Adipose tissue (tissue), 3 donors: Measurements from ENCODE around the gene RABEP1. TPM values are rescaled to one million over a fixed set of nuclear protein-coding genes. Genes with fewer than 3 reads are reported as not detected.
A peak's percentile ranks its signal among the peaks of the same experiment; 100 is the strongest.

Source experiments
- H3K27ac ChIP-seq: one replicate; pipeline ENCODE4 v1.5.1; 2013; ENCODE audit warnings: low read depth, low read length
- WGBS, 3 donors: extraction: QIAGEN DNeasy Blood & Tissue Kit; methylation state at CpG; one replicate each; pipeline ENCODE4 v1.1.7; 2013; 5-methylcytosine and 5-hydroxymethylcytosine counted together
- polyA plus RNA-seq, 3 donors: library from polyadenylated mRNA; stranded (reverse); fragments of 200-250 nt; gene quantifications; one replicate each; pipeline ENCODE4 v1.2.3, GENCODE V29; 2013
- donor health status: healthy with polysubstance abuse.
- donor health status: Bipolar disorder and iron deficiency.
- donor health status: healthy.

The RABEP1 gene
- polyA plus RNA-seq, 3 donors, result 7.9 to 31.4 (median 23.8) TPM

GRCh38 chr17:5262416-5262991, 19.6 kb upstream of the RABEP1 start:
- H3K27ac ChIP-seq, result no peak overlapping the region
- 31 to 77% (median 75%) methylated on average over 2 of the region's 2 CpGs for WGBS, 3 donors

- no peak overlapping the region for H3K27ac ChIP-seq
- WGBS, 3 donors, result 88 to 95% (median 91%) methylated on average over 6 of the region's 6 CpGs
These were observed 18.6 kb upstream of the RABEP1 start for GRCh38 chr17:5263441-5263840.

- no peak overlapping the region for H3K27ac ChIP-seq
- 70 to 80% (median 73%) methylated on average over 3 of the region's 3 CpGs for WGBS, 3 donors
These were observed 17.2 kb upstream of the RABEP1 start for GRCh38 chr17:5264893-5265292.

- WGBS, 3 donors, result 77 to 90% (median 87%) methylated on average over 4 of the region's 4 CpGs
- no peak overlapping the region for H3K27ac ChIP-seq
These were observed 12.7 kb upstream of the RABEP1 start for GRCh38 chr17:5269241-5269960.

GRCh38 chr17:5272322-5272721, 9.8 kb upstream of the RABEP1 start:
- 82 to 88% (median 84%) methylated on average over 6 of the region's 6 CpGs for WGBS, 3 donors
- no peak overlapping the region for H3K27ac ChIP-seq

- whole genome bisulfite sequencing, 3 donors, result 2 to 3% (median 2%) methylated on average over 13 to 34 of the region's 34 CpGs
- H3K27ac ChIP-seq, result peak overlapping the region; percentile 83
These were observed 646 bp downstream of the RABEP1 start for GRCh38 chr17:5282642-5283217.

GRCh38 chr17:5283571-5284315, 1.7 kb downstream of the RABEP1 start:
- WGBS, 3 donors, result 46 to 55% (median 52%) methylated on average over 5 of the region's 5 CpGs
- no peak overlapping the region for H3K27ac ChIP-seq

GRCh38 chr17:5284681-5285080, 2.6 kb downstream of the RABEP1 start:
- 73 to 82% (median 80%) methylated on average over 7 of the region's 7 CpGs for WGBS, 3 donors
- H3K27ac ChIP-seq, result no peak overlapping the region

- no peak overlapping the region for H3K27ac ChIP-seq
- 92 to 98% (median 95%) methylated on average over 3 of the region's 3 CpGs for WGBS, 3 donors
These were observed 4.8 kb downstream of the RABEP1 start for GRCh38 chr17:5286846-5287245.

GRCh38 chr17:5291683-5292350, 9.7 kb downstream of the RABEP1 start:
- H3K27ac ChIP-seq, result no peak overlapping the region
- WGBS, 3 donors, result 85 to 93% (median 91%) methylated on average over 8 of the region's 8 CpGs

- WGBS, 3 donors, result 61 to 72% (median 63%) methylated on average over 2 of the region's 2 CpGs
These were observed 15.2 kb downstream of the RABEP1 start for GRCh38 chr17:5297245-5297644.

GRCh38 chr17:5299383-5299782, 17.3 kb downstream of the RABEP1 start:
- H3K27ac ChIP-seq, result no peak overlapping the region
- WGBS, 3 donors, result 70 to 81% (median 73%) methylated on average over 3 to 4 of the region's 4 CpGs

More at GRCh38 chr17:5297245-5297644, 15.2 kb downstream of the RABEP1 start:
- no peak overlapping the region for H3K27ac ChIP-seq

- 92 to 98% (median 94%) methylated on average over 1 of the region's 1 CpG for WGBS, 3 donors
- H3K27ac ChIP-seq, result no peak overlapping the region
These were observed 22.6 kb downstream of the RABEP1 start for GRCh38 chr17:5304636-5305035.

- no peak overlapping the region for H3K27ac ChIP-seq
These were observed 27.8 kb downstream of the RABEP1 start for GRCh38 chr17:5309851-5310250.

- WGBS, 3 donors, result 94 to 98% (median 97%) methylated on average over 4 of the region's 4 CpGs
- H3K27ac ChIP-seq, result no peak overlapping the region
These were observed 43.8 kb downstream of the RABEP1 start for GRCh38 chr17:5325851-5326250.

GRCh38 chr17:5329784-5330557, 47.9 kb downstream of the RABEP1 start:
- H3K27ac ChIP-seq, result no peak overlapping the region
- WGBS, 3 donors, result 42 to 45% (median 43%) methylated on average over 2 of the region's 2 CpGs

GRCh38 chr17:5330981-5331380, 48.9 kb downstream of the RABEP1 start:
- no peak overlapping the region for H3K27ac ChIP-seq
- WGBS, 3 donors, result 79 to 92% (median 89%) methylated on average over 2 of the region's 2 CpGs

- 93 to 96% (median 94%) methylated on average over 4 of the region's 4 CpGs for WGBS, 3 donors
- H3K27ac ChIP-seq, result no peak overlapping the region
These were observed 49.4 kb downstream of the RABEP1 start for GRCh38 chr17:5331506-5331905.
